ENCODE data around the gene CTDSPL. TPM values are rescaled to one million over a fixed set of nuclear protein-coding genes. Genes with fewer than 3 reads are reported as not detected.

The CTDSPL gene
- total and polyA plus RNA-seq, 2 of the 13 experiments (the other 11 are each of a cell fraction or from before 2014, with no cell fraction given) = 26.1 to 142 TPM

GRCh38 chr3:37967260-37967881 lies 105.7 kb downstream of the CTDSPL start (continued):
- 0 out of 2 replicates have a peak, but pooled peaks have one; percentile 36 for TF ChIP-seq ZNF280D (CRISPR knock-in tag; IDR thresholded peaks at IDR 0.05)
- TF ChIP-seq ZNF33B (CRISPR knock-in tag; IDR thresholded peaks at IDR 0.05) = no peak
- no peak for TF ChIP-seq ZNF326 (CRISPR knock-in tag; IDR thresholded peaks at IDR 0.05; ENCODE audit: borderline replicate concordance)
- no peak for TF ChIP-seq TARDBP (CRISPR knock-in tag; IDR thresholded peaks at IDR 0.05)
- TF ChIP-seq MIER2 (CRISPR knock-in tag; IDR thresholded peaks at IDR 0.05) = no peak
- no peak for TF ChIP-seq NR0B2 (CRISPR knock-in tag; IDR thresholded peaks at IDR 0.05)
- TF ChIP-seq RELA (CRISPR knock-in tag; IDR thresholded peaks at IDR 0.05) = no peak
- no peak for TF ChIP-seq HOXA5 (CRISPR knock-in tag; IDR thresholded peaks at IDR 0.05)
- no peak for TF ChIP-seq ZHX2 (IDR thresholded peaks at IDR 0.05; ENCODE audit: low read depth)
- TF ChIP-seq ZHX2 (CRISPR knock-in tag; IDR thresholded peaks at IDR 0.05; ENCODE audit: borderline replicate concordance) = no peak
- no peak for TF ChIP-seq NFATC3 (CRISPR knock-in tag; IDR thresholded peaks at IDR 0.05)
- TF ChIP-seq IRX3 (CRISPR knock-in tag; IDR thresholded peaks at IDR 0.05; ENCODE audit: borderline replicate concordance, low read depth) = no peak
- TF ChIP-seq ZNF414 (CRISPR knock-in tag; IDR thresholded peaks at IDR 0.05) = 0 out of 2 replicates have a peak, but pooled peaks have one; percentile 37
- no peak for TF ChIP-seq PHF20 (CRISPR knock-in tag; IDR thresholded peaks at IDR 0.05)
- no peak for TF ChIP-seq TBX2 (CRISPR knock-in tag; IDR thresholded peaks at IDR 0.05; ENCODE audit: borderline replicate concordance)
- TF ChIP-seq ZBTB33 (CRISPR knock-in tag; IDR thresholded peaks at IDR 0.05) = peak; percentile 89
- TF ChIP-seq ZFYVE20 (CRISPR knock-in tag; IDR thresholded peaks at IDR 0.05; ENCODE audit: borderline replicate concordance, low read depth) = no peak

Data from HepG2 (cell line).